Measurements from ENCODE around the gene ANKRD31.
"Not testable (repeated sequence)": the region's sequence is repeated elsewhere in the genome, so short reads cannot be mapped to it uniquely, and the experiment has no call there.

Gene ANKRD31

DNA sequence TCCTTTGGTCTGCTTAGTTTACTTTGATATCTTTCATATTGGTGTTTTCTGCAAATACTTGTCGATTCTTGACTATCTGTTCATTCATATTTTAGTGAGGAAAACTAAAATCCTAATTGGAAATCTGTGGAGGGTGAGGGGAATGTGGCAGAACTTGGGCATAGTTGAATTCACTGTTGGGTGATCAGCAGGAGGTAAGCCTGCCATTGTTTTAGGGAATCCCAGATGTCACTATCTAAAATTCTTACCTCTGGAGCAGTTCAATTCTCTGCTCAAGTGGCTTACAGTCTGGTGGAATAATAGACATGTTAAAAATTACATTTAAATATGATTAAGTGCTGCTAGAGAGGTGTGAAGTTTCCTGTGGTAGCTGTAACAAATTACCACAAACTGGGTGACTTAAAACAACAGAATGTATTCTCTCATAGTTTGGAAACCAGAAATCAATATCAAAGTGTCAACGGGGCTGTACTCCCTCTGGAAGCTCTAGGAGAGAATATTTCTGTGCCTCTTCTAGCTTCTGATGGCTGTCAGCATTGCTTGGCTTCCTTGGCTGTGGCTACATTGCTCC is 94.0 kb downstream of the ANKRD31 start:
- DNase-seq: no peak

DNA sequence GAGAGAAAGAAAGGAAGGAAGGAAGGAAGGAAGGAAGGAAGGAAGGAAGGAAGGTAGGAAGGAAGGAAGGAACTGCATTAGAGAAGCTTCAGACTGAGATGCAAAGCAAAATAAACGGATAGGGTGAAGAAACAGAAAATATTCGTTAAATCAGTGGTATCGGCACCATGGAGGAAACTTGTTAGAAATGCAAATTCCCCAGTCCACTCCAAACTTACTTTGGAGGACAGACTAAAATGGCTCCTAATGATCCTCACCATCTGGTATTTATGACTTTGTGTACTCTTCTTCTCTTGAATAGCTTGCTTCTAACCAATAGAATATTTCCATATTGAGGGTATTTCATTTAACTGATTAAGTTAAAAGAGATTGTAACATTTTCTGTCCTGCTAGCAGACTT is 96.4 kb downstream of the ANKRD31 start:
- DNase-seq: no peak

DNA sequence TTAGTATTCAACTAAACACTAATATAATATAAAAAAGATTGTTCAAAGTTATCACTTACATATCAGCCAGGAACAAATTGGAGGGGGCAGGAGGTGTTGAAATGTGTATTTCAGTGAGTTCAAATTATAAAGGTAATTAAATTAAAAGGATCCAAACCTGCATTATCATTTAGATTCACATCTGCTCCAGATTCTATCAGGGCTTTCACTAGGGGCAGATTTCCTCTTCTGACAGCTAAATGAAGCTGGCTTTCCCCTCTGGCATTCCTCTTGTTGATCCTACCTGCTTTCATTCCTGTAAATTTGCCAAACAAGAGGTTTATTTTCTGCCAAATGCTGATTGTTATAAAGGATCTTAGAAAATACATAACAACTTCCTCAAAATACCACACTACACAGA is 98.0 kb downstream of the ANKRD31 start:
- no peak for DNase-seq

DNA sequence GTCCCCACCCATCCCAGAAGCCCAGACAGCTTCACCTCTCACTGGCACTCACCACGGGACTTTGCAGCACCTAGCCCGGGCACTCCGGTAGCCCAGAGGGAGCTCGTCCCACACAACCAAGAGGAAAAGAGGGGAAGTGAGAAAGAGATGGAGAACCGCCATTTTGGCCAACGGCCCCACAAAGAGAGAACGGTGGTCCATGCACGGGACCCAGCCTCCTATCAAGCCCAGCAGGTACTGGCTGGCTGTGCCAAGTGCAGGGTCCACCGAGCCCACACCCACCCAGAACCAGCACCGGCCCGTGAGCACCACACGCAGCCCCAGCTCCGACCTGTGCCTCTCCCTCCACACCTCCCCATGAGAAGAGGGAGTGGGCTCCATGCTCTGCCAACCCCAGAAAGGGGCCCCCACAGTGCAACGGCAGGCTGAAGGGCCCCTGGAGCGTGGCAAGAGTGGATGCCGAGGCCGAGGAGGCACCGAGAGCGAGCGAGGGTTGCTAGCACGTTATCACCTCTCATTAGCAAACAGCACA is 105.8 kb downstream of the ANKRD31 start:
- DNase-seq: no peak

DNA sequence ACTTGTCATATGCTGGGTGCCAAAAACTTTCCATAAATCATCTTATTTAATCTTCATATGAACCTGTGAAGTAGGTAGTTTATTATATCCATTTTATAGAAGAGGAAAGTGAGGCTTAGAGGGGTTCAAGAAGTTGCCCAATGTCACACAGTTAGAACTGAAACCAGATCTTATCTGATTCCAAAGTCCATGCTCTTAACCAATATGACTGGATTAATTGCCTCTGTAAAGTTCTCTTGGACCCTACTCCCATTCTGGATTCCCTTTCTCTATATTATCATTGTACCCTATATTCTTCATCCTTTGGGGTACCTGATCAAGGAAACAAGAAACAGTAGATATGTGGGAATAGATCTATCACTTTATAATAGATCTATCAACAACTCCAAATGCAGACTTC is 119.8 kb downstream of the ANKRD31 start:
- no peak for DNase-seq

DNA sequence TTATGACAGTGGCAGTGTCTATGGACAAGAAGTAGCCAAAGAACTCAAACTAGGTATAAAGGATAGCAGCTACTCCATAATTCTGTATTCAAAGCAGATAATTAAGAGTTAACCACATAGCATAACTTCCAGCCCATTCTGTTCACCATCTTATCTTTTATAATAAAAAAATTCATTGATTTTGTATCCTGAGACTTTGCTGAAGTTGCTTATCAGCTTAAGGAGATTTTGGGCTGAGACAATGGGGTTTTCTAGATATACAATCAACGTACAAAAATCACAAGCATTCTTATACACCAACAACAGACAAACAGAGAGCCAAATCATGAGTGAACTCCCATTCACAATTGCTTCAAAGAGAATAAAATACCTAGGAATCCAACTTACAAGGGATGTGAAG is 122.4 kb downstream of the ANKRD31 start:
- DNase-seq: not testable (repeated sequence)

DNA sequence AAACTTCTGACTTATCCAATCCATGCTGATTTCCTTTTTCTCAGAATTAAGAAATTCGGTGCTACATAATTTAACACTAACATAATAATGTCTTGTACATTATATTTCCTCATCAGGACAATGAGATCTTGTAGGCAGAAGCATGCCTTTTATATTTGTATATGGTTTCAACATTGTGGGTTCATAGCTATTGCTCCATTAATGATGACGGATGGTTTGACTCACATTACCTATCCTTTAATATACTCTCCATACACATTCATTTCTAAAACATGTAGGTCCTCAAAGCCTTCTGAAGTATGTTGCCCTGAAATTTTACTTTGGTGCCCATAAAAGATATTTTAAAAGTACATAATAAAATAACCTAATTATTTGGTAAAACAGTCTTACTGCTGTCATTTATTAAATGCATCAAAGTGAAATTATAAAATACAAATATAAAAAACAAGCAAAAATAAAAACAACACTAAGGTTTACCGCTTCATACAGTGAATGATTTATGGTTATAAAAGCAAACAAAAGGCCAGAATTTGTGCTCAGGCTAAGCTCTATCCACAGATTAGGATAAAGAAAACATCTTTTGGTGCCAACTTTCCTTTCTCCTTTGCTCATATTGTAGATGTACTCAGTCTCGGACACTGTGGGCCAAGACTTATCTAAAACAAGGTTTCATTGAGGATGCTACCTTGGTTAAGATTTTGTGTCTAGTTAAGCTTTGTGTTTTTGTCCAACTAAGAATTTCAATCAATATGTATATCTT is 123.1 kb downstream of the ANKRD31 start:
- DNase-seq: no peak

DNA sequence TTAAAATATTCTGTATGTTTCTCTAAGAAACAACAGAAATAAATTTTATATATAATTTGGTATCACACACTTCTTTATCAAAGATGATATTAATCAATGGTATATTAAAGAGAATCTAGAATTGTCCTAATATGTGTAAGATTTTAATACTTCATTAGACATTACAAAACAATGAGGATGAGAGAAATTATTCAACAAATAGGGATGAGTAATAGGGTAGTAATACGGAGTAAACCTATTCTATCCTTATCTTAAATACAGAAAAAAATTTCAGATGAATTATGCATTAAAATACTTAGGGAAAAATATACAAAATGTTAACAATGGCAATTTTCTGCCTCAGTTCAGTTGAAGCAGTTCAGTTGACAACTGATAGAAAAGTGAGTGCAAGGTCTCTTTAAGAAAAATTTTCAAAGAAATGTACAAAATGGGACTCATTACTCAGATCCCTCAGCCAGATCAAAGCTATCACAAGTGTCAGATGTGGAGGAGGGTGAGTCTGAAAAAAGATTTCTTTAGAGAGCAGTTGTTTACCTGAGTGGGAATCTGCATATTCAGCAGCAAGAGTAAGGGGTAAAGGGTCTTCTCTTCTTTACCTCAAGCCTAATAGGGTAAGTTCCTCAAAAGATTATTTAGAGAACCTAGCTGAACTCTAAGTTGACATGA is 127.6 kb downstream of the ANKRD31 start:
- DNase-seq: peak in 1 of 2 donors; percentile 10

DNA sequence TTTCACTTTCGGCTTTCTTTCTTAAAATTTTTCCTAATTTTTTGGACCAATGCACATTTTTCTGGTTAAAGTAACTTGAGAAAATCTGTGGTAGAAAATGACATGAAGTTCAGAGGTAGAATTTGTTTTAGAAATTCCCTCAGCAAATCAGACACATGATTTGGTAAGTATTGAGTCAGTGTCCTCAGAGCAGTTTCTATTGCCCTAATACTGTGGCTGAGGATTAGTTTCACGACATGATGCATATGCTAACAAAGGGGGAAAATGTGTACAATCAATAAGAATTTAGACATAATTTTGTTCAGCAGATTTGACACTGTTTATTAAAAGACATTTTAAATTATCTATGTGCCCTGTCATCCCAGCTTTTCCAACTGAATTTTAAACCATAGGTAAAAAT is 128.2 kb downstream of the ANKRD31 start:
- DNase-seq: no peak

DNA sequence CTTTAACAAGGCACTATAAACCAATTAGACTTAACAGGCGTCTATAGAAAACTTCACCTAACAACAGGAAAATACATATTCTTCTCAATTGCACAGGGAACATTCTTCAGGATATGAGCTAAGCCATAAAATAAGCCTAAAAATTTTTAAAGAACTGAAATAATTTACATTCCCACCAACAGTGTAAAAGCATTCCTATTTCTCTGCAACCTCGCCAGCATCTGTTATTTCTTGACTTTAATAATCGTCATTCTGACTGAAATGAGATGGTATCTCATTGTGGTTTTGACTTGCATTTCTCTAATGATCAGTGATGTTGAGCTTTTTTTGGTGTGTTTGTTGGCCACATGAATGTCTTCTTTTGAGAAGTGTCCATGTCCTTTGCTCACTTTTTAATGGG is 140.7 kb downstream of the ANKRD31 start:
- DNase-seq: not testable (repeated sequence)

DNA sequence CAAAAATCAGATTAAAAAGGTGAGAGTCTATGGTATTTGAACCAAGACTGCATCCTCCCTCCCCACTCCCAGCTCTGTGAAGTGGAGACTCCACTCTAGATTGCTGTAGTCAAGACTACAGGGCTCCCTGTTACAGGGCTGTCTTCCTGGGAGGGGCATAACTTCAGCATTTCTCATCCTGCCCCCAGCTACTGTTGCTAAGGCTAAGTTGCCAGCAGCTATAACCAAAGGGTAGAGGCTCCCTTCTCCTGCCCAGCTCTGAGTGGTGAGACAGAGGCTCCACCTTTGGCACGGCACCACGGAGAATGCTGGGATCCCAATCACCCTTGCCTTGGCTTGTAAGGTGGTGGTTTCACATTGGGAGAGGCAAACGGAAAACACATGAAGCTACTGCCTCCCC is 145.1 kb downstream of the ANKRD31 start:
- no peak for DNase-seq

DNA sequence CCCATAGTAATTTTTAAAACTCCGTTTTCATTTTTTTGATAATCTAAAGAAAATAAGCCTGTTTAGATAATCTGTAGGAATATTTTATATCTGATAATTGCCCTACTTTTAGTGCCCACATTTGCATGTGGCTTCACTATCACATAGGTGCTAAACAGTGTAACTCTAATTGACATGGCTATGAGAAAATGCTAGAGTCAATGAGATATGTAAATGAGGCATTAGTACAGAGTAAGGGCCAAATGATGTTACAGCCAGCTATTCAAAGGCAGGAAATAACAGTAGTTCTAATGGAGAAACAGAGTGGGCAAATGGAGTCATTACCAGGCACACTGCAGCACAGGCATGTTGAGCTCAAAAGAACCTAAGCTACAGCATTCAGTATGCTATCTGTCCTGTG is 147.0 kb downstream of the ANKRD31 start:
- DNase-seq: no peak

DNA sequence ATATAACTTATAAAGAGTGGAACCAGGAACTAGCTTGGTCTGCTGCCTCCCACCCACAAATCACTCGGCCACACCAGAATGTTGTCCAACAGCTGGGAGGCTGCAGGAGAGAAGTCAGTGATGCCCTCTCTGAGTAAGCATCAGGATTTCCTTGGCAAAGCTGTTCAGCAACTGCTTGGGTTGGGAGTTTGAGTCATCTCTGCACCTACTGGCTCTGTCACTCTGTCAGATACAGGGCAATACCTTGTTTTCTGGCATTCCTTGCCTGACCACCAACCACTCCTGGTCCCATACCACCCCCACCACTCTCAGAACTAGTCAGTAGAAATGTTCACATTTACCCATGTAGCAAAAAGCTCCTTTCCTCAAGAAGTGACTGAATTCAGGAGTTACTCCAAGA is 147.5 kb downstream of the ANKRD31 start:
- DNase-seq: no peak

DNA sequence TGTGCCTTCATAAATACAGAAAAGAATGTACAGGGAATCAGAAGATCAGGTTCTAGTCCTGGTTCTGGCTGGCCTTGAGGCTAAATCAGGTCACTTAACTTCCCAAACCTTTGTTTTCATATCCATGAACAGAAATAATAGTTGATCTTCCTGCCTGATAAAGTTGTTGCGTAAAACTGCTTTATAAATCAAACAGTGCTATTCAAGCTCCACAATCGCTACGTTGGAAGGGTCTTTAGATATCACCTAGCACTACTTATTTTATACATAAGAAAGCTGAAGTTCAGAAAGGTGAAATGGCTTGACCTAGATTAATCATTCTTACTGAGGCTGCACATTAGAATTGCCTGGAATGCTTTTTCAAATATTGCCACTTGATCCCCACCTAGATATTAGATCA is 148.0 kb downstream of the ANKRD31 start:
- no peak for DNase-seq

DNA sequence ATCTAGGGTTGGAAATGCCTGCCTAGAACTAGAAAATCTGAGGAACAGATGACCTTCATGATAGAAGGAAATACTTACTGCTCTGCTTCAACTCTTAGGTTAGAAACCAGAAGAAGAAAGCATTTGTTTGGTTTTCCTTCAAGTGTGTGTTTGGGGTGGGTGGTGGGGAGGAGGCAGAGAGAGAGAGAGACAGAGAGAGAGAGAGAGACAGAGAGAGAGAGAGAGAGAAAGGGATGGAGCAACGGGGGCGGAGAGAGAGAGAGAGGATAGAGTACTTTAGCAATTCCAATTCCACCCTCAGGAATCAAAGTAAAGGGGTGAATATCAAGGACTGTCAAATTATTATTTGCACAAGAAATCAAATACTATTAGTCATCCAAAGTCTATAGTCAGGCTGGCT is 155.2 kb downstream of the ANKRD31 start:
- DNase-seq: no peak

DNA sequence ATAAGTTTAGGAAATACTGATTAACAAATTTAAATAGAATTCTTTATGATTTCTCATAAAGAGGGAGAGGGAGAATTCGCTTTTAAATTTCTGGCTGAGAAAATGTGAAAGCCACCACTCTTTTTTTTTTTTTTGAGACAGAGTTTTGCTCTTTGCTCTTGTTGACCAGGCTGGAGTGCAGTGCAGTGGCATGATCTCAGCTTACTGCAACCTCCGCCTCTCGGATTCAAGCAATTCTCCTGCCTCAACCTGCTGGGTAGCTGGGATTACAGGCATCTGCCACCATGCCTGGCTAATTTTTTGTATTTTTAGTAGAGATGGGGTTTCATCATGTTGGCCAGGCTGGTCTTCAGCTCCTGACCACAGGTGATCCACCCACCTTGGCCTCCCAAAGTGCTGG is 157.3 kb downstream of the ANKRD31 start:
- not testable (repeated sequence) for DNase-seq

DNA sequence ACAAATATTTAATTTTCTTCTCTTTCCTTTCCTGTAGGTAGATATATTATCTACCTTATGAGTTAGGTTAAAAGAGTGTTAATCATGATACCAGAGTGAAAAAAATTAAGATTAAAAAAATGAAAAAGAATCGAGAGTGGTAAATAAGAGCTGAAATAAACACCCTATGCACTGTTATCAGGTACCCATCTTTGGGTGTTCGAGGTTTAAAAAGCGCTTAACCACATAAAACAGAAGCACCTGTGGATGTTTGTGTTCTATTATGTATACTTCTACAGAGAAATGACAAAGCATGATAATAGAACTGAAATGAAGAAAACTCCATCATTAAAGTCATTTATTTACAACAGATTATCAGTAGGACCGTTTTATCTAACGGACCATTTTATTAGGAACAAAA is 158.7 kb downstream of the ANKRD31 start:
- peak in 1 of 2 donors; percentile 61 for DNase-seq

DNA sequence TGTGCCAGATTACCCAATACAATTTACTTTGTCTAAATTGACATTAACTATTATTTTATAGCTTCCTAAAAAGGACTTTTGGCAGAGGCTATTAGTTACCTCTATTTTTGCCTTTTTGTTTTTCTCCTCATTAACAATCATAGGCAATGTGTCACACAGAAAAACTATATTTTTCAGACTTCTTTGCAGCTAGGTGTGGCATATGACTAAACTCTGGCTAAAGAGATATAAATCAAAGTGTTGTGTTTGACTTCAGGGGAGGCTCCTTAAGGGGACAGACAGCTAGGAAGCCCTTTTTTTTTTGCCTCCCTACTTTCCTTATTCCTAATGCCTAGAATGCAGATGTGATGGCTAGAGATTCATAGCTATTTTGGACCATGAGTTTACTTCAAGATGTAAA is 164.6 kb downstream of the ANKRD31 start:
- DNase-seq: no peak

DNA sequence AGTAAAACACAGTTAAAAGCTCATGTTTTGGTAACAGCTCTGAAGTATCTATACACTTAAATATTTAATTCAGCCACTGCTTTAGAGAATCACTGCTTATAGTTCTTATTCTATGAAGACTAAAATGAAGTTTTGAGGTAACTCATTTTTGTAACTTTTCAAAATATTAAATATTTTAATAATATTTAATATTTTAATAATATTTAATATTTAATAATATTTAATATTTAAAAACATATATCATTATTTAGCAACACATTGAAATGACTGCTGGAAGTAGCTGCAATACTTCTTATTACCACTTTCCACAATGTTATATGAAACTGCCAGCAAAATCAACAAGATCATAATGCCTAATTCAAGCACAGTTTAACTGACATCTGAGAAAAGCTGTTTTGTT is 165.6 kb downstream of the ANKRD31 start:
- no peak for DNase-seq

DNA sequence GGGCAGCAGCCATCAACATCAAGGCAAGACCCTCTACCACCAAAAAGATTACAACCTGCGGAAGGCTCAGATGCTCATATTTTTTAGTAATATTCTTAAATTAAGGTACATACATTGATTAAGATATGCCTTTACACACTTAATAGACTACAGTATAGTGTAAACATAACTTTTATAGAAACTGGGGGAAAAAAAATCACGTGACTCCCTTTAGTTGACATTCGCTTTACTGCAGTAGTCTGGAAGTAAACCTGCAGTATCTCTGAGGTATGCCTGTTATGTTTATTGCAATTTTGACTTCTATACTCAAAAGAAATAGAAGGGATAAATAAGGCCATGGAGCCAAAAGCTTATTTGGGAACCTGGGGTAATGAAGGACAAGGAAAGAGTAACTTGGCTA is 169.2 kb downstream of the ANKRD31 start:
- DNase-seq: no peak

DNA sequence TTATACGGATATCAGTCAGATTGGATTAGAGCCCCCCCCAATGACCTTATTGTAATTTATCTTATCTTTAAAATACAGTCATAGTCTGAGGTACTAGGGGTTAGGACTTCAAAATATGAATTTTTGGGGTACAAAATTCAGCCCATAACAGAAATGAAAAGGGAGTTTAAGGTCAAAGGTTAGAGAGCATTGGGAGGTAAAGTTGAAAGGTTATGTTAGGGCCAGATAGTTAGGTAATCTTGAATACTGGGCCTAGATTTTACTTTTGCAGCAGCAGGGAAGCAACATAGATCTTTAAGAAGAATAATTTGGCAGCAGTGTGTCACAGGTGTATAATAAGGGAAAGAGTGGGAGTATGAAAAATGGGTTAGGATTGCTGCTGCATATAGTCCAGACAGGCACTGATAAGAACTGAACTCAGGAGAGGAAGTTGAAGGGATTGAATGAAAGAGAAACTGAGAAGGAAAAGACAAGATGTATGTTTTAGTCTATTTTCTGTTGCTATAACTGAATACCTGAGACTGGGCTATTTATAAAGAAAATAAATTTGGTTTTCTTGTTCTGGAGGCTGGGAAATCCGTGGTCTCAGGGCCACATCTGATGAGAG is 173.7 kb downstream of the ANKRD31 start:
- DNase-seq: no peak

DNA sequence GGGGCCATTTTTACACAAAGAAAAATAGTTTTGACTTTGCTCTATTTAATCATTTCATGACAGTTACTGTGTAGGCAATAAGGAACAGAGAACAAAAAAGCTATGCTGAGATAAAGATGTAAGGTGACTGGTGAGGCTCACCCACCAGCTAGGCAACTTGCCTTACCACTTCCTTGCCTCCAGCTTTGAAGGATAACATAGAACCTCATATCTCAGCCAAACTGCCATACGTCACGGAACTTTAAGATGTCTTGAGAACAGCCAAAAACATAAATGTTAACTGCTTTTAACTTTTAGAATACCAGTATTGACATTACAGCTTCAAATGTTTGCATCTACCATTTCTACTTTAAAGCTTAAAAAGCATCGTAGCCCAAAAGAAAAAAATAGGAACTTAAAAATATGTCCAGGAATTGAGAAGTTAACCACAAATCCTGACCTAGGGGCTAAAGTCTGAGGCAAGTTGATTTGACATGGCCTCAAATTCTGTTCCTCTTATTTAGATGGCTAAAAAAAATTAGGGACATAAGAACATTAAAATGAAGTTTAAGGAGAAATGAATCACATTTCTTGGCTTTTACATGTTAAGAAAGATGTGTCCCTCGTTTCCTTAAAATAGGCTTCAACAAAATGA is 176.6 kb downstream of the ANKRD31 start:
- peak; percentile 76 to 78 for DNase-seq

DNA sequence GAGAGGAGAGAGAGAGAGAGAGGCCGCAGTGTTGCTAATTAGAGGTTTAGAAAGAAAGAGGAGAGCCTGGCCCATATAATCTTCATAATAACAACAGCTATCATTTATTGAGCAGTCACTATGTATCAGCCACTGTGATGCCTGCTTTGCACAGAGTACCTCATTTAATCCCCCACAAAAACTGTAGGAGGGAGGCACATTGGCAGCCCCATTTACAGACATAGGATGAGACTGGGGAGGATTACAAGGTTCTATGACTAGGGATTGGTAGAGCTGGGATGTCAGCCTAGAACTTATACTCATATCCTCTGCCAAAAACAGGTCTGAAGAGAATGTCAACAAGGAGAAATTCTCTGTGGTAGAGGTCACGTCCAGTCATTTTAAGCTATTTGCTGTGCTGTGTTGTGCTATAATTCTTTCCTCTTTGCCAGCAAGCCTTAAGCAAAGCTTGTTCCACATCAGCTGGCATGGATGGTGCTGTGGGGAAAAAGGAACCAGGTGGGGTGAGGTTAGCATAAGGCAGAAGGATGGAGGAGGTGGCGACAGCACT is 177.6 kb downstream of the ANKRD31 start:
- no peak for DNase-seq
